Measurements from ENCODE around the gene IPO9.

DNA sequence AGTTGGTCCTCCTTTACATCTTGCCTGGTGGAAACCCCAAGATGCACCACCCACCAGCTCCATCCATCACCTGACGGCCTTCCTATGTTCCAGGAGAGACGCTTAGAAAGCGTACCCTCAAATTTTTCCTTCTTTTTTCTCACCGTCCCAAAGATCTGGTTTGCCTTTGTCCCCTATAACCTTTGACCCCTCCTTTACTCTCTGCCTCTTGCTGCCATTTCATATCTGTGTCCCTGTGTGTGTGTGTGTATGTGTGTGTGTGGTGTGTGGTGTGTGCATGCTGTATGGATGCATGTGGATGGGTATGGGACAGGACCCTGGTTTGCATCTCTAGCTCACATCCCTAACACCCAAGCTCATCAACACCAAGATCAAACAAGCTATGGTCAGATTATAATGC lies 22.2 kb upstream of the IPO9 start:
- TF ChIP-seq, protein P1, sequence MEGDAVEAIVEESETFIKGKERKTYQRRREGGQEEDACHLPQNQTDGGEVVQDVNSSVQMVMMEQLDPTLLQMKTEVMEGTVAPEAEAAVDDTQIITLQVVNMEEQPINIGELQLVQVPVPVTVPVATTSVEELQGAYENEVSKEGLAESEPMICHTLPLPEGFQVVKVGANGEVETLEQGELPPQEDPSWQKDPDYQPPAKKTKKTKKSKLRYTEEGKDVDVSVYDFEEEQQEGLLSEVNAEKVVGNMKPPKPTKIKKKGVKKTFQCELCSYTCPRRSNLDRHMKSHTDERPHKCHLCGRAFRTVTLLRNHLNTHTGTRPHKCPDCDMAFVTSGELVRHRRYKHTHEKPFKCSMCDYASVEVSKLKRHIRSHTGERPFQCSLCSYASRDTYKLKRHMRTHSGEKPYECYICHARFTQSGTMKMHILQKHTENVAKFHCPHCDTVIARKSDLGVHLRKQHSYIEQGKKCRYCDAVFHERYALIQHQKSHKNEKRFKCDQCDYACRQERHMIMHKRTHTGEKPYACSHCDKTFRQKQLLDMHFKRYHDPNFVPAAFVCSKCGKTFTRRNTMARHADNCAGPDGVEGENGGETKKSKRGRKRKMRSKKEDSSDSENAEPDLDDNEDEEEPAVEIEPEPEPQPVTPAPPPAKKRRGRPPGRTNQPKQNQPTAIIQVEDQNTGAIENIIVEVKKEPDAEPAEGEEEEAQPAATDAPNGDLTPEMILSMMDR (IDR thresholded peaks at IDR 0.05): no peak
- no peak for TF ChIP-seq POLR2A (IDR thresholded peaks at IDR 0.05)

Measured in Peyer's patch (tissue), 4 donors.